GM18499 (cell line): ENCODE data around the gene NCAPH2.

Experiments
- ATAC-seq: cut with Tn5 transposase; IDR thresholded peaks from one replicate; pipeline ENCODE4 v1.9.1; 2021; ENCODE audit warnings: moderate number of reproducible peaks; ENCODE audit not compliant: insufficient read depth, unreplicated experiment

Gene NCAPH2

DNA sequence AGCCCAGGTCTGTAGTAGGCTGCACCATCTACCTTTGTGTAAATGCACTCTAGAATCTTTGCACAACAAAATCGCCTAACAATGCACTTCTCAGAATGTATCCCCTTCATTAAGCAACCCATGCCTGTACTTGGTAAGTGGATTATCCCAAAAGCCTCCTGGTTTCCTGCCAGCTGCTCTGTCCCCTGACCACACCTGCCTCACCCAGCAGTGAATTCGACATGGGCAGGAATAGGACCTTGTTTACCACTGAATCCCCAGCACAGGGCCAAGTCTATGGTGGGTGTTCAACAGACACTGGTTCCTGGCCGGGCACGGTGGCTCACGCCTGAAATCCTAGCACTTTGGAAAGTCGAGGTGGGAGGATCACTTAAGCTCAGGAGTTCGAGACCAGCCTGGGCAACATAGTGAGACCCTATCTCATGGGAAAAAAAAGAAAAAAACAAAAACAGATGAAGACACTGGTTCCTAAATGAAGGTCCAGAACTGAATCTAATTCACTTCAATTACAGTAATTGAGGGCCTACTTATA lies 59.8 kb downstream of the NCAPH2 start:
- no peak for ATAC-seq

- no peak for ATAC-seq
Measured at GRCh38 chr22:50568626-50569025, 60.6 kb downstream of the NCAPH2 start.

- no peak for ATAC-seq
Measured at GRCh38 chr22:50569041-50569459, 61.0 kb downstream of the NCAPH2 start.

DNA sequence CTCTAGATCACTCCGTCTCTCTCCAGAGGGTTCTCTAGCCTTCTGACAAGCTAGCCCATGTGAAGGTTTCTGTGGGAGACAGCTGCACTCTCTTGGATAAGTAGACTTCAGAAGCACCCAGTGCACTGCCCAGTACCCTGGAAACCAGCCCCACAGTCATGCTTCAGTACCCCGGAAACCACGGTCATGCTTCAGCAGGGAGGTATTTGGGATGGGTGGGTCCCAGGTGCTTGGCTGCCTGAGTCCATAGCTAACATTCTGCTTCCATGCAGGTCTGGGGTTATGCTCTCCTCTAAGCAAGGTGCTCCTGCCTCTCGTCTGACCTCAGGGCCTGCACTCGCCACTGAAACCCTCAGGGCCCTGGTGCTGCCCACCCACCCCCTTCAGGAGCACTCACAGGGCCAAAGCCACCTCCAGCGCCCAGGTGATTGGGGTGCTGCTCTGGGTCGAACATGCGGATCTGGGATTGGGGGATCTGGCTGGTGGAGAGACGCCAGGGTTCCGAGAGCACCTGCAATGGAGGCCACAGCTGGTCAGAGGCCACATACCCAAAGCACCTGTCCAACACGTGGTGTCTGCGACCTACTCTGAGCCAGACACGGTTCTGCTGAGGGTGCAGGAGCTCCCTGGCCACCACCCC lies 62.0 kb downstream of the NCAPH2 start:
- ATAC-seq = no peak

GRCh38 chr22:50570861-50571260 lies 62.8 kb downstream of the NCAPH2 start:
- no peak for ATAC-seq

DNA sequence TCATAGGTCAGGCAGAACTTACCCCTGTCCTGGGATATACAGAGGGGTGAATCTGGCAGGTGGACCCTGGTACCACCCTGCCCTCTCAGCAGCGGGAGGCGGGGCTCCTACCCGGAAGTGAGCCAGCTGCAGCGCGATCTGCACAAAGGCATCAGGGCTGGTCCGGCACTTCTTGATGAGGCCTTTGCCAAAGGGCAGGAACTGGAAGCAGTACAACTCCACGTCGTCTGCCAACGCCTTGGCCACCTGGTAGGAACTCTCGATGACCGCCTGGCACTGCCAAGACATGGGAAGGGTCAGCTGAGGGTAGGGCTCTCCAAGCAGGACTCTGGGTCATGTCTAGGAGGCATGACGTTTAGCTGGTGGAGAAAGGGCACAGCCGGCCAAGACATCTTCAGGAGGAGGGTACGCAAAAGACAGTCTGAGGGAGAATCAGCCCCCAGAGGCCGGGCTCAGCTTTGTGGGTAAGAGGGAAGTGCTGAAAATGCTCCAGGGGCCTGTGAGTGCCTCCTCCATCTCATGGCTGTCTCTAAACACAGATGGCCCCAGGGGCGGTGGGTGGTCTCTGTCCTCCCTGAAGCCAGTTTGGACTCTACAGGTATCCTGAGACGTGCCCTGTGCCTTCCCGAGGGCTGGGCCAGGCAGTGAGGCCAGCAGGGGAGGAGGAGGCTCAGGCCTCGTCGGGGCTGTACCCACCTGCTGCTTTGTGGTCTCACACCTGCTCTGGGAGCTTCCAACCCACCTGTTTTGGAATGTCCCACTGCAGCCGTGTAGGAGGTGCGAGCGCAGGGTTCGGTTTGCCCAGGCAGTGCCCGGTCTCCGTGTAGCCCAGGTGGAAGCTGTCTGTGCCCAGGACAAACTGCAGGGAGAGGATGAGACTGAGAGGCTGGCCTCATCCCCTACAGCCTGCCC lies 63.5 kb downstream of the NCAPH2 start:
- no peak for ATAC-seq

GRCh38 chr22:50572965-50573364 lies 64.9 kb downstream of the NCAPH2 start:
- ATAC-seq = no peak

DNA sequence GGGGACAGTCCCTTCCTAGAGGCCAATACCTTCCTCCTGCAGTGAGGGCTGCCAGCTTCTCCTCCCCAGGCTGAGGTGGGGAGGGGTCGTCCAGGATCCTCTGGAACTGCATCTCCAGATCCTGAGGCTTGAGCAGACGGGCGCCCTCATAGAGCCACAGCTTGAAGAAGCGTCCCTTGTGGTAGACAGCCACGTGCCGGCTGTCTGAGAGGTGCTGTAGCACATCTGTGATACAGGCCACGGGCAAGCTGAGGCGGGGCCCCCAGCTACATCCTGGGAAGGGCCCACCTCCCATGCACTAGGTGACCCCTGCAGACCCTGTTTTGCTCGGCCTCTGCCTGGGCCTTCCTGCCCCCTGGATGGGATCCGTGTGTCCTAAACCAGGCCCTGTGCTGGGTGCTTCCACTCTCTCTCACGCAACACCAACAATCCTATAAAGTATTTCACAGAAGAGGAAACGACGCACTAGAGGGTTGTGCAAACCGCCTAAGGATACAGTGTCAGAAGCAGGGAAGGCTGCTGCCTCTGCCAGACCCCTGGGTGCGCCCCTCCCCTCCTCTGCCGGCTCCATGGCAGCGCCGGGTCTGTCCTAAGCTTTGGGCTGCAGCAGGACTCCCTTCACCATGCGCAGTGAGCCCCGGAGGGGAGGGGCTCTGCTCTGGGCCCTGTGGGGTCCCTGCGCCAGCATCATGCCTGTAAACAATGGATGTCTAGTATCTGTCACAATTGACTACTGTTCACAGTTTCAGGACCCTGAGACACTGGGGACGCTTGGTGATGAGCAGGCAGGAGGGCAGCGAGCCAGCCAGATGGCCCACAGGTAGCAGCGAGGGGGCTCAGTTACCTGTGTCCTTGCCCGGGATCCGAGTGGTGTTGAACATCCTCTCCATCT lies 65.7 kb downstream of the NCAPH2 start:
- ATAC-seq = no peak

GRCh38 chr22:50574383-50574755 lies 66.3 kb downstream of the NCAPH2 start:
- ATAC-seq = no peak
